Pancreas (tissue), 10 donors: ENCODE measurements around the gene NFIC. TPM values are rescaled to one million over a fixed set of nuclear protein-coding genes. Genes with fewer than 3 reads are reported as not detected.
A peak's percentile ranks its signal among the peaks of the same experiment; 100 is the strongest.
"Not testable (repeated sequence)": the region's sequence is repeated elsewhere in the genome, so short reads cannot be mapped to it uniquely, and the experiment has no call there.

Source experiments
- ATAC-seq, 4 donors: fragments of 200-7000 bp; cut with Tn5 transposase; one replicate each; pipeline versions ENCODE4 v1.8.0 to v1.9.1; 2020; ENCODE audit warnings: mild to moderate bottlenecking in 4 of 4, moderate library complexity in 4 of 4
- DNase-seq, 6 donors: peaks; one replicate each; pipeline ENCODE4 v3.0.0-alpha.2; 2020
- FAIRE-seq: peaks from 2 replicates; lab custom pipeline; 2012; peaks lifted over from hg19 to GRCh38; lab: Jason Lieb, UNC
- H3K27ac ChIP-seq, 4 donors: fragments of 200-600 bp; sonication (generic); 1 replicate in 3 of 4; 2 replicates in 1 of 4; pipeline versions ENCODE4 v1.5.0 to v1.8.0; 2020
- H3K27me3 ChIP-seq, 4 donors: fragments of 200-600 bp; one replicate each; pipeline ENCODE4 v1.8.0; 2021
- H3K36me3 ChIP-seq, 3 donors: fragments of 200-600 bp; sonication (generic) in 1 of 3; one replicate each; pipeline versions ENCODE4 v1.5.0 to v1.8.0; 2020 to 2021
- H3K4me1 ChIP-seq, 3 donors: fragments of 200-600 bp; one replicate each; pipeline ENCODE4 v1.8.0; 2021
- H3K4me3 ChIP-seq, 4 donors: fragments of 200-600 bp; sonication (generic) in 2 of 4; one replicate each; pipeline versions ENCODE4 v1.5.0 to v1.8.0; 2020 to 2021
- H3K9me3 ChIP-seq, 4 donors: fragments of 200-600 bp; one replicate each; pipeline ENCODE4 v1.8.0; 2021
- CTCF ChIP-seq, 4 donors: fragments of 200-600 bp; sonication (generic) in 3 of 4; IDR thresholded peaks; one replicate each; pipeline versions ENCODE4 v1.5.0 to v1.8.0; 2021; ENCODE audit warnings: antibody characterized with exemption in 4 of 4
- WGBS, 2 donors: extraction: QIAGEN DNeasy Blood & Tissue Kit; methylation state at CpG; one replicate each; pipeline ENCODE4 v1.1.7; 2013; 5-methylcytosine and 5-hydroxymethylcytosine counted together
- intact Hi-C, 3 donors: fragments of 100-400 bp; cut with DNase I; formaldehyde crosslinking; loops; one replicate each; pipeline versions ENCODE4 v1.11.1 to v1.14.2; 2022
- polyA plus RNA-seq, 2 donors: library from polyadenylated mRNA; stranded (reverse); fragments of 200-250 nt; gene quantifications; one replicate each; pipeline ENCODE4 v1.2.3, GENCODE V29; 2013
- total RNA-seq, 6 donors: library from RNA; stranded (reverse); fragmentation: NEBNext Ultra II Directional in 4 of 6; extraction: Animal tissue kit (Norgen Biotek cat#: 25700) in 4 of 6; gene quantifications; one replicate each; pipeline versions ENCODE4 v1.2.1 to v1.2.4, GENCODE V29; 2021 to 2023
- donor health status: healthy with polysubstance abuse.
- donor health status: DM: no; HTN: no; CAD: no; lungs with moderate emphysema.
- donor health status: DM: no; HTN: no; CAD: no.
- donor health status: control.
- donor health status: control.
- donor health status: Bipolar disorder and iron deficiency.
- donor health status: DM: yes; HTN: yes; CAD: no.
- donor health status: DM: no; HTN: no; CAD: no.
- donor health status: DM: no; HTN: no; CAD: no.
- donor health status: DM: yes; HTN: yes; CAD: no.

NFIC gene
- total and polyA plus RNA-seq, 8 donors = 21.3 to 203 (median 115) TPM

GRCh38 chr19:3336680-3337523 is 29.5 kb upstream of the NFIC start:
- no peaks in the 10 kb centered on the region for H3K27me3 ChIP-seq
- peak overlapping the region; percentile 89 to 97 (median 92) for H3K27ac ChIP-seq
- no peaks in the 10 kb centered on the region for H3K36me3 ChIP-seq
- H3K4me3 ChIP-seq = no peak overlapping the region
- ATAC-seq = peak; percentile 85 to 91 (median 89)
- H3K4me1 ChIP-seq = peaks cover 43 to 49% (median 47%) of the 10 kb centered on the region in 3 donors
- 17 to 19% methylated on average over 21 to 22 of the region's 22 CpGs for WGBS, 2 donors
- TF ChIP-seq CTCF (IDR thresholded peaks at IDR 0.05) = no peak
- no peaks in the 10 kb centered on the region for H3K9me3 ChIP-seq
- peak; percentile 96 to 100 (median 98) for DNase-seq
- intact Hi-C loops = no loop called here
- peak; percentile 61 for FAIRE-seq

DNA sequence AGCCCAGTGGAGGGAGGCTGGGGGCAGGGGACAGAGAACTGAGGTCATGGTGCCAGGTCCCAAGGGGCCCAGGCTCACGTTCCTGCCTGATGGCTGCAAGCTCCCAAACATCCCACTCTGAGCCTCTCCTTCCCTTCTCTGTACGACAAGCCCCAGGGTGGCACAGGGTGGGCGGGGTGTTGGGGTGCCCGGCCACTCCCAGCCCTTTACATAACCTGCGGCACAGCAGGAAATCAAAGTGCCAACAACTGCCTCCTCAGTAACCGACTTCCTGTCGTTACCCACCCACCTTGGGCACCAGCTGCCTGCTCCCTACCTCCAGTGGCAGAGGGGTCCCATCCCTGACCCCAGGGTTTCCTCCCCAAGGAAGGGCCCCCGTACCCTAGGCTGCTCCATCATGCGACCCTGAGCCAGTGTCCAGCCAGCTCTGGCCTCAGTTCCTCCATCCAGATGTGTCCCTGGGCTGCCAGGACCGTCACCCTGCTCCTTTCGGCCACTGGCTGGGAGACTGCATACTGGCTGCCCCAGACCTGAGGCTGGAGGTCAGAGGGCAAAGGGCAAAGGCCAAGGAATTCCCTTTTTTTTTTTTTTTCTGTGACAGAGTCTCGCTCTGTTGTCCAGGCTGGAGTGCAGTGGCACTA is 27.7 kb upstream of the NFIC start:
- Histone ChIP-seq H3K9me3 (no peaks in the 10 kb centered on the region), H3K27me3 (no peaks in the 10 kb centered on the region), H3K4me1 (peaks cover 49 to 55% (median 54%) of the 10 kb centered on the region in 3 donors), H3K4me3 (no peak overlapping the region), H3K36me3 (no peaks in the 10 kb centered on the region), H3K27ac (peak overlapping the region; percentile 89 to 97 (median 92))
- TF ChIP-seq CTCF (IDR thresholded peaks at IDR 0.05) = no peak
- 21 to 24% methylated on average over 11 to 12 of the region's 12 CpGs for WGBS, 2 donors
- intact Hi-C loops = no loop called here
- ATAC-seq (peak; percentile 25 to 47 (median 38)), FAIRE-seq (no peak), DNase-seq (peak; percentile 74 to 89 (median 79))

- Histone ChIP-seq H3K4me3 (no peak overlapping the region), H3K27ac (no peak overlapping the region), H3K4me1 (peaks cover 39 to 46% (median 44%) of the 10 kb centered on the region in 3 donors), H3K9me3 (no peaks in the 10 kb centered on the region), H3K27me3 (no peaks in the 10 kb centered on the region), H3K36me3 (no peaks in the 10 kb centered on the region)
- ATAC-seq (no peak), DNase-seq (peak in 2 of 6 donors; percentile 29 to 58), FAIRE-seq (no peak)
- intact Hi-C loops = loop anchor here in 1 of 3 donors (10.0 kb wide), 1 partner anchor 64 kb away; no protein-coding TSS in a partner anchor
- 80 to 82% methylated on average over 11 of the region's 11 CpGs for WGBS, 2 donors
- TF ChIP-seq CTCF (IDR thresholded peaks at IDR 0.05) = no peak
Observed at GRCh38 chr19:3340340-3340739, 26.0 kb upstream of the NFIC start.

GRCh38 chr19:3342246-3342645 is 24.1 kb upstream of the NFIC start:
- ATAC-seq (no peak), DNase-seq (peak in 1 of 6 donors; percentile 26), FAIRE-seq (no peak)
- H3K9me3 ChIP-seq = no peaks in the 10 kb centered on the region
- H3K36me3 ChIP-seq = no peaks in the 10 kb centered on the region
- TF ChIP-seq CTCF (IDR thresholded peaks at IDR 0.05) = no peak
- WGBS, 2 donors = 86% methylated on average over 9 of the region's 9 CpGs
- no peaks in the 10 kb centered on the region for H3K27me3 ChIP-seq
- no peak overlapping the region for H3K27ac ChIP-seq
- peaks cover 31 to 40% (median 39%) of the 10 kb centered on the region in 3 donors for H3K4me1 ChIP-seq
- H3K4me3 ChIP-seq = no peak overlapping the region
- intact Hi-C loops = loop anchor here in 1 of 3 donors (10.0 kb wide), 1 partner anchor 63 kb away; no protein-coding TSS in a partner anchor

DNA sequence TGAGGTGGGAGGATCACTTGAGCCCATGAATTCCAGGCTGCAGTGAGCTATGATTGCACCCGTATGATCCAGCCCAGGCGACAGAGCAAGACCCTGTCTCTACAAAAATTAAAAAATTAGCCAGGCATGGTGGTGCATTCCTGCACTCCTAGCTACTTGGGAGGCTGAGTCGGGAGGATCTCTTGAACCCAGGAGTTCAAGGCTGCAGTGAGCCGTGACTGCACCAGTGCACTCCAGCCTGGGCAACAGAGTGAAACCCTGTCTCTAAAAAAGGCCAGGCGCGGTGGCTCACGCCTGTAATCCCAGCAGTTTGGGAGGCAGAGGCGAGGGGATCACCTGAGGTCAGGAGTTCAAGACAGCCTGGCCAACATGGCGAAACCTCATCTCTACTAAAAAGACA is 23.4 kb upstream of the NFIC start:
- not testable (repeated sequence) for H3K36me3 ChIP-seq, H3K4me3 ChIP-seq, H3K27me3 ChIP-seq, ATAC-seq, FAIRE-seq, H3K9me3 ChIP-seq
- Histone ChIP-seq H3K27ac (peak overlapping the region; percentile 39 to 77 (median 76)), H3K4me1 (peaks cover 31 to 40% (median 39%) of the 10 kb centered on the region in 3 donors)
- intact Hi-C loops = loop anchor here in 1 of 3 donors (10.0 kb wide), 1 partner anchor 62 kb away; no protein-coding TSS in a partner anchor
- DNase-seq = peak in 1 of 6 donors; percentile 27
- 85 to 90% methylated on average over 9 of the region's 9 CpGs for WGBS, 2 donors
